ENCODE data around the gene UBR7.

The UBR7 gene

DNA sequence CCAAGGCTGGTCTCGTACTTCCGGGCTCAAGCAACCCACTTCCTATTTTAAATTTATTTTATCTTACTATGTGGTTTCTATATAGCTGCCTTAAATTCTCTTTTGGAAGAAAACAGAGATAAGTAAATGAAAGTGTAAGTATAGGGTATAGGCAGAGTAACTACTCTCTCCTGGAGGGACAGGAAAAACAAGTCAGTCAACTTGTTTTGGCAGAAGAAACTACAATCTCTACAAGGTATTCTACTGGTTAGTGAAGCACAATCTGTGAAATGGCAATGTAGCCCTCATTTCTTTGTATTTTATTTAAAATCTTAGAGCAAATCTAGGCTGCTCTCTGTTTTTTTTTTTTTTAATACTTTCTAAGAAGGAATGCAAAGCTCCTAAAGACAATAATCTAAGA lies 55.4 kb downstream of the UBR7 start:
- no peak for DNase-seq

DNA sequence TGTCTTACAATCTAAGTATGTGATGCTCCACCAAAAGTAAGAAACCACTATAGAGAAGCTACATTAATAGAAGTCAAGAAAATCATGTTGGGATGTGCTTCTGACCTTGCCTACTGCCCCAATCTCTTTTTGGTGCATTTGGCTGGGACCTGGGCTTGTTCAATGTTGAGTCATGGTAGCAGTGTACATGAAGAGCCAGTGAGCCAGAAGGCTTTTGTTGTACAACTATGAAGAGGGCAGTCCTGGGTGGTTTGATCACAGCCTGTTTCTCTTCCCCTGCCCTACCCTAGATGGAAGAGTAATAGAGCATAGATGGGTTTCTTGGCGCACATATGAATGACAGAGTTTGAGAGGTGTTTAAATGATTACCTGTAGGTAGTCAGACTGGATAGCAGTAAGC lies 56.4 kb downstream of the UBR7 start:
- no peak for DNase-seq

DNA sequence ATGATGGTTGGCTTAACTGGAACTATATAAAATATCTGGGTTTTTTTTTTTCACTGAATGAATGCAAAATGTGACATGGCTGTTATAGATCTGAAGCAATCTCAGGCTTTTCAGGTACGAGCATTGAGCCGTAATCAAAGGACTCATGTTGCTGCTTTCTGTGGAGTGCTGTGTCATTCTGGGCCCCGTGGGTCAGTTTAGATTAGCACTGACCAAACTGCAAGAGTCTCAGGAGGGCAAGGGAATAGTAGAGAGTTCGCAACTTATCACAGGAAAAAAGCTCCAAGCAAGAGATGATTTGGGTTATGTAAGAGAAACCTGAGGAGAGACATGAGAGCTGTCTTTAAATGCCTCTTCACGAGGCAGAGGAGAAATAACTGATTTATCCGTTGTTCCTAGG lies 59.1 kb downstream of the UBR7 start:
- DNase-seq, result no peak

DNA sequence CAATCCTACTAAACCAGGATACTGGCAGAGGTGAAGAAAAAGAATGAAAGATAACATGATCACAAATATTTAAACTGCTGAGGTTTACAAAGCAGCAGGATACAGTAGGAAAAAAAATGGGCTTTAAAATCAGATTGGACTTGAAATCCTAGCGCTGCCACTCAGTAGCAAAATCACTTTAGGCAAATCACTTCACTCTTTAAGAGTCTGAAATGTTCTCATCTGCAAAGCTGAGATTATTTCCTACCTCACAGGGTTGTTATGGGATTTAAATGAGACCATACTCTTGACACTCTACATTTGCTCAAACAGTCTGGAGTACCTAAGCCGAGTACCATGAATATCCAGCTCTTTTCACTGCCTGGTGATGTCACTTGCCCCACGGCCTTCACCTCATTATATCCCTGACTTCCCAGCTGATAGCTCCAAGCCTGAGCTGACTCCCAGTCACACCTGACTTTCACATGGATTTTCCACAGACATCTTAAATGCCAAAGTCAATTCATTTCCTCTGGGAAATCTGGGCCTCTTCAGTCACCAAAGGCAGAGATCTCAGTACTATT lies 60.2 kb downstream of the UBR7 start:
- no peak for DNase-seq

DNA sequence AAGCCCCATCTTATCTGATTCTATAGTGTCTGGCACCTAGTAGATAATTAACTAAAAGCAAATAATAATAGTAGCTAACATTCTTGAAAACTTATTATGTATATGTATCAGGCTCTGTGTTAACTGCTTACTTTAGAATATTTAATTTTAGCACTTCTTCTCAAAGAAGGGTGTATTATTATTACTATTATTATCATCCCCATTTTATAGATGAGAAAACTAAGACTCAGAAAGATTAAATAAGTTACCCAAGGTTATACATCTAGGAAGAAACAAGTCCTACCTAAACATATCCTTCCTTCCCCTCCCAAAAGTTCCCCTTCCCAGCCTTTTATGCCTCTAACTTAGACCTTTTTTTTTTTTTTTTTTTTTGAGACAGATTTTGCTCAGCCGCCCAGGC lies 61.4 kb downstream of the UBR7 start:
- no peak for DNase-seq

DNA sequence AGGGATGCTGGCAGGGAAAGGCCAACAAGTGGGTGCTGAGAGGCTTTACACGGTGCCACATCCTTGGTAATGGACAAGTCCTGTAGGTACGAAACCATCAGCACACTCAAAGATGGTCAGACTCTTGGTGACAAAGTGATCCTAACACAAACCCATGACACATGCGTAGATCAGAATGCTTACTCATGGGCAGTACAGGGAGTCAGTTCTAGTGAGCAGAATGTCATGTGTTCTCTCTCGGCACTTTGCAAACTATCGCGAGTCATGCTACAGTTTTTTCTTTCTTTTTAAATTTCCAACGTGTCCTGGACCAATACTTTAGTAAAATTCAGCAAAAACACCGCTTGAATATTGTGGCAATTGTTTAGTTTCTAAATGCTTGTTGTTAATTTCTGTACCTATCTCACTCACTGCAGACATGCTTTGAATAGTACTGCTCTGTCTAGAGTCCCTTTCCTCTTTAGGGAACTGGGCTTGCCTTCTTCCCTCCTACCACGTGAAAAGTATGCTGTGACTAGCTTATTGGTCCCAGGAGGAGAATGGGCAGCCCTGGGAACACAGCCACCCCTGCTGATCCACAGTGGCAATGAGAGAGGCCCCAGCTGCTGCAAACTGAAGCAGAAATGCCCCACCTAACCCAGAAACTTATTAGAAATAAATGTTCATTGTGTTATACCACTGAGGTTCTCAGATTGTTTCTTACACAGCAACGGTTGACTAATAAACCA lies 62.4 kb downstream of the UBR7 start:
- no peak for DNase-seq

DNA sequence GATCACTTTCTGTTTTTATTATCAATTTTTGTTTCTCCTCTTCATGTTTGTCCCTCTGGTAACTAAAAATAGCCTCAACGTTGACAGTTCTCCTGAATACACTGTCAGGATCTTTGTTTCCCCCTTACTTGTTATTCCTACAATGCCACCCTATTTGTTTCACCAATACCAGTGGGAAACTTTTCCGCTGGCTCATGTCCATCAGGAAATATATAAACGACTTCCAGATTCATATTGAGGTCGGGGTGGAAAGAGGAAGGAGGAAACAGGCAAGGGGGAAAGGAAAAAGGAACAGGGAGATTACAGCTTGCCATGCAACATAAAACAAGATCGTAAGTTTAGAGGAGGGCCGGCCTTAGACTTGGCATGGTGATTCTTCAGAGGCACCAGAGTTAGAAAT lies 64.1 kb downstream of the UBR7 start:
- no peak for DNase-seq

DNA sequence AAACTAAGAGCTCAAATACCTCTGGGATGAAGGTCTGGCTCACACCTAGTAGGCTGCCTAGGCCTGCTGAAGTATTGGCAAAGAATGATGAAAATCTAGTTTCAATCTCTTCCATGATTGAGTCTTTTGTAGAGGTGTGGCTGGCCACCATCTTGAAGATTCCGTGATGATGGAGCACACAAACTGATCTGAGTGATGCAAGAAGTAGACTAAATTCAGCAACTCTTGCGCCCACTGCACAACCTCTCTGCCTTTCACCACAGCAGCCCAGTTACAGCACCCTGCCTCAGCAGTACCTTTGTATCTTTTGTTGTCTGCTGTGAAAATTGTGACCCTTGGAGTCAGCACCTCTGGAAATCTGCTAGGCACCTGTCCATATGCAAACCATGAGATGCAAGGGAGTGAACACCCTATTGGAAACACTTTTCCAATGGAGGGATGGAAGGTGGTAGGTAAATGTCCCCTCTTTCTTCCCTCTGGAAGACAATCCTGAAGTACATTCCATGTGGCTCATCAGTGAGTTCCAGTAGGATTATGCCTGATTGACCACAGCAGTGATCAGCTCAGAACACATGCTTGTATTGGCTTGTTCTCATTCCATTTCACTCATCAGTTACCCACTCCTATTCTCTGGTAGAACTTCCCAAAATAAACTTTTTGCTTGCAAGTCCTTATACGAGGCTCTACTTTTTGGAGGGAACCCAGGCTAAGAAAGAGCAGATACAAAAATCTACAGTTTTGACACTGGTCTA lies 67.2 kb downstream of the UBR7 start:
- DNase-seq, result no peak

DNA sequence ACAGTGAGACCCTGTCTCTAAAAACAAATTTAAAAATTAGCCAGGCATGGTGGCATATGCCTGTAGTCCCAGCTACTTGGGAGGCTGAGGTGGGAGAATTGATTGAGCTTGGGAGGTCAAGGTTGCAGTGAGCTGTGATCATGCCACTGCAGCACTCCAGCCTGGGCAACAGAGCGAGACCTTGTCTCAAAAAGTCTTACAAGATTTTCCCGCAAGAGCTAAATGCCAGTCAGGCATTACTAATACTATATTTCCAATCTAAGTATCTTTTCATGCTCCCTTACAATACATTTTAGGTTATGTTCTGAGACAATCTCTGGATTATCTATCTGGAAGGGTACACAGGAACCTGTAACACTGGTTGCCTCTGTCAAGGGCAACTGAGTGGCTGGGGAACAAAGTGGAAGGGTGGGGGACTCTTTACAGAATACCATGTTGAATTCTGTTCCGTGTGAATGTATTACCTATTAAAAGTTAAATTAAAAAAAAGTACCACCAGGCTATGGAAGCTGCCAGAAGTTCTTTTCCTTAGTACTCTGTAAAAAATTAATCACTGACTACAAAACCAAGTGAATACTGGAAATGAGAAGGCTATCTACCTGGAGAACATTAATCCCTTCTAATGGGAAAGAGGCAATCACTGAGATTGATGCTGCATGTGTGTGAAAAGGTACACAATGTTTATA lies 69.1 kb downstream of the UBR7 start:
- DNase-seq, result no peak
